ENCODE results near the gene CYTH3. TPM values are rescaled to one million over a fixed set of nuclear protein-coding genes. Genes with fewer than 3 reads are reported as not detected.

Gene CYTH3
- total RNA-seq, 1 donor from 2014 or later: 25.5 TPM

- no peak for TF ChIP-seq CTCF (IDR thresholded peaks at IDR 0.05; ENCODE audit: borderline replicate concordance)
- intact Hi-C loops (cut with micrococcal nuclease): no loop called here
- Histone ChIP-seq H3K4me3 (no peak overlapping the region), H3K27me3 (ENCODE audit: low read depth) (no peaks in the 10 kb centered on the region), H3K36me3 (peaks cover 62% of the 10 kb centered on the region), H3K4me1 (peaks cover 73% of the 10 kb centered on the region), H3K27ac (replicated peaks) (peak overlapping the region; percentile 63), H3K9me3 (replicated peaks) (no peaks in the 10 kb centered on the region)
- no peak for DNase-seq
Measured at GRCh38 chr7:6172910-6173295, 99.5 kb downstream of the CYTH3 start.

GRCh38 chr7:6172224-6172909 is 100.1 kb downstream of the CYTH3 start:
- intact Hi-C loops (cut with micrococcal nuclease): no loop called here
- Histone ChIP-seq H3K4me1 (peaks cover 73% of the 10 kb centered on the region), H3K4me3 (no peak overlapping the region), H3K27me3 (ENCODE audit: low read depth) (no peaks in the 10 kb centered on the region), H3K27ac (replicated peaks) (peak overlapping the region; percentile 63), H3K36me3 (peaks cover 57% of the 10 kb centered on the region), H3K9me3 (replicated peaks) (no peaks in the 10 kb centered on the region)
- no peak for TF ChIP-seq CTCF (IDR thresholded peaks at IDR 0.05; ENCODE audit: borderline replicate concordance)
- DNase-seq: no peak

GRCh38 chr7:6171532-6172223 is 100.7 kb downstream of the CYTH3 start:
- no peaks in the 10 kb centered on the region for H3K27me3 ChIP-seq (ENCODE audit: low read depth)
- peaks cover 50% of the 10 kb centered on the region for H3K36me3 ChIP-seq
- TF ChIP-seq CTCF (IDR thresholded peaks at IDR 0.05; ENCODE audit: borderline replicate concordance): no peak
- no peaks in the 10 kb centered on the region for H3K9me3 ChIP-seq (replicated peaks)
- DNase-seq: no peak
- intact Hi-C loops (cut with micrococcal nuclease): no loop called here
- peaks cover 79% of the 10 kb centered on the region for H3K4me1 ChIP-seq
- peak overlapping the region; percentile 63 for H3K27ac ChIP-seq (replicated peaks)
- peak overlapping the region; percentile 11 for H3K4me3 ChIP-seq

GRCh38 chr7:6170571-6171531 is 101.6 kb downstream of the CYTH3 start:
- H3K4me1 ChIP-seq: peaks cover 79% of the 10 kb centered on the region
- H3K36me3 ChIP-seq: peaks cover 53% of the 10 kb centered on the region
- no peaks in the 10 kb centered on the region for H3K27me3 ChIP-seq (ENCODE audit: low read depth)
- H3K4me3 ChIP-seq: peak overlapping the region; percentile 11
- no peak for DNase-seq
- intact Hi-C loops (cut with micrococcal nuclease): no loop called here
- no peak for TF ChIP-seq CTCF (IDR thresholded peaks at IDR 0.05; ENCODE audit: borderline replicate concordance)
- H3K9me3 ChIP-seq (replicated peaks): no peaks in the 10 kb centered on the region
- H3K27ac ChIP-seq (replicated peaks): peak overlapping the region; percentile 63

GRCh38 chr7:6169805-6170520 is 102.5 kb downstream of the CYTH3 start:
- DNase-seq: no peak
- Histone ChIP-seq H3K9me3 (replicated peaks) (no peaks in the 10 kb centered on the region), H3K27ac (replicated peaks) (peak overlapping the region; percentile 74), H3K36me3 (peaks cover 61% of the 10 kb centered on the region), H3K4me1 (peaks cover 79% of the 10 kb centered on the region), H3K4me3 (peak overlapping the region; percentile 3), H3K27me3 (ENCODE audit: low read depth) (no peaks in the 10 kb centered on the region)
- intact Hi-C loops (cut with micrococcal nuclease): loop anchor here (5.0 kb wide), 1 partner anchor 102 kb away; the partner anchor contains the start of gene CYTH3
- no peak for TF ChIP-seq CTCF (IDR thresholded peaks at IDR 0.05; ENCODE audit: borderline replicate concordance)

All from left ventricle myocardium inferior (tissue), 1 donor.